HepG2 (cell line): ENCODE results near the gene DPP3. TPM values are rescaled to one million over a fixed set of nuclear protein-coding genes. Genes with fewer than 3 reads are reported as not detected.

Experiments used
- E2F1 ChIP-seq: sonication (generic); formaldehyde crosslinking; IDR thresholded peaks from 2 replicates; pipeline ENCODE4 v1.5.0; 2020; ENCODE audit warnings: missing genetic modification reagents
- FOXC1 ChIP-seq: sonication (generic); formaldehyde crosslinking; IDR thresholded peaks from 2 replicates; pipeline ENCODE4 v1.8.0; 2022; ENCODE audit warnings: mild to moderate bottlenecking, missing genetic modification reagents, borderline replicate concordance
- HNRNPUL1 ChIP-seq: fragments of 200-400 bp; formaldehyde crosslinking; IDR thresholded peaks from 2 replicates; pipeline ENCODE4 v1.6.1; 2017; ENCODE audit warnings: low read depth, mild to moderate bottlenecking, low read length, moderate library complexity
- KDM3A ChIP-seq: IDR thresholded peaks from 2 replicates; pipeline ENCODE4 v1.6.1; 2018; ENCODE audit warnings: low read depth, missing compliant biosample characterization
- KDM6A ChIP-seq: IDR thresholded peaks from 2 replicates; pipeline ENCODE4 v1.6.1; 2016; ENCODE audit warnings: low read depth
- MED13 ChIP-seq: sonication (generic); formaldehyde crosslinking; IDR thresholded peaks from 2 replicates; pipeline ENCODE4 v1.5.0; 2020; ENCODE audit warnings: missing genetic modification reagents
- MED8 ChIP-seq: sonication (generic); formaldehyde crosslinking; IDR thresholded peaks from 2 replicates; pipeline ENCODE4 v1.8.1; 2023; ENCODE audit warnings: mild to moderate bottlenecking, missing genetic modification reagents; ENCODE audit not compliant: insufficient replicate concordance
- MEIS1 ChIP-seq: sonication (generic); formaldehyde crosslinking; IDR thresholded peaks from 2 replicates; pipeline ENCODE4 v1.9.0; 2021; ENCODE audit warnings: mild to moderate bottlenecking, missing genetic modification reagents, moderate library complexity, borderline replicate concordance
- PAX8 ChIP-seq: sonication (generic); formaldehyde crosslinking; IDR thresholded peaks from 2 replicates; pipeline ENCODE4 v1.8.0; 2022; ENCODE audit warnings: mild to moderate bottlenecking, missing genetic modification reagents, borderline replicate concordance
- SALL2 ChIP-seq: sonication (generic); formaldehyde crosslinking; IDR thresholded peaks from 2 replicates; pipeline ENCODE4 v1.8.1; 2023; ENCODE audit warnings: mild to moderate bottlenecking, missing genetic modification reagents, inconsistent platforms
- SP4 ChIP-seq: sonication (generic); formaldehyde crosslinking; IDR thresholded peaks from 2 replicates; pipeline ENCODE4 v1.8.1; 2023; ENCODE audit warnings: mild to moderate bottlenecking, missing genetic modification reagents
- TAF15 ChIP-seq: fragments of 200-400 bp; formaldehyde crosslinking; IDR thresholded peaks from one replicate; pipeline ENCODE4 v1.6.1; 2018; ENCODE audit warnings: mild to moderate bottlenecking, low read depth, low read length; ENCODE audit not compliant: poor library complexity, severe bottlenecking
- ZBTB40 ChIP-seq, 2 experiments: fragments of 450-650 bp in 1 of 2; sonication (generic) in 1 of 2; formaldehyde crosslinking in 1 of 2; IDR thresholded peaks; 2 replicates each; pipeline versions ENCODE4 v1.6.1 to v1.8.0; 2016 to 2022; ENCODE audit warnings: antibody characterized with exemption in 1 of 2, mild to moderate bottlenecking in 1 of 2, missing genetic modification reagents in 1 of 2
- ZMYM2 ChIP-seq: sonication (generic); formaldehyde crosslinking; IDR thresholded peaks from 2 replicates; pipeline ENCODE4 v1.8.0; 2022; ENCODE audit warnings: mild to moderate bottlenecking, missing genetic modification reagents
- ZNF10 ChIP-seq: sonication (generic); formaldehyde crosslinking; IDR thresholded peaks from 2 replicates; pipeline ENCODE4 v1.4.0; 2020; ENCODE audit warnings: mild to moderate bottlenecking, low read depth, missing genetic modification reagents, borderline replicate concordance
- ZNF235 ChIP-seq: sonication (generic); formaldehyde crosslinking; IDR thresholded peaks from 2 replicates; pipeline ENCODE4 v1.8.1; 2023; ENCODE audit warnings: mild to moderate bottlenecking, missing genetic modification reagents, borderline replicate concordance
- ZNF432 ChIP-seq: sonication (generic); formaldehyde crosslinking; IDR thresholded peaks from 2 replicates; pipeline ENCODE4 v1.5.0; 2020; ENCODE audit warnings: missing genetic modification reagents, mild to moderate bottlenecking, borderline replicate concordance
- ZNF713 ChIP-seq: sonication (generic); formaldehyde crosslinking; IDR thresholded peaks from 2 replicates; pipeline ENCODE4 v1.4.0; 2020; ENCODE audit warnings: mild to moderate bottlenecking, missing genetic modification reagents
- ZSCAN12 ChIP-seq: sonication (generic); formaldehyde crosslinking; IDR thresholded peaks from 2 replicates; pipeline ENCODE4 v1.9.0; 2021; ENCODE audit warnings: mild to moderate bottlenecking, missing genetic modification reagents
- polyA plus RNA-seq, 8 experiments: library from polyadenylated mRNA; depleted of rRNA in 3 of 8; stranded (reverse) in 7 of 8; unstranded in 1 of 8; fragments of >200 nt; fragmentation: Illumina TruSeq in 4 of 8; extraction: Trizol in 4 of 8; gene quantifications; 2 replicates each; pipeline versions ENCODE4 v1.2.1 to v1.2.3, GENCODE V29; 2011 to 2016; ENCODE audit warnings: low read depth in 4 of 8, missing spikeins in 1 of 8, mixed read lengths in 1 of 8; ENCODE audit not compliant: insufficient read depth in 1 of 8
- total RNA-seq, 5 experiments: library from RNA; depleted of rRNA; stranded (reverse); fragments of >200 nt; fragmentation: Illumina TruSeq; extraction: Trizol; gene quantifications; 2 replicates each; pipeline ENCODE4 v1.2.3, GENCODE V29; 2016; ENCODE audit warnings: low read depth in 1 of 5

Gene DPP3
- total and polyA plus RNA-seq, 2 of the 13 experiments (the other 11 are each of a cell fraction or from before 2014, with no cell fraction given): 38.4 to 59.8 TPM

GRCh38 chr11:66478729-66479393 lies 1.4 kb upstream of the DPP3 start (continued):
- TF ChIP-seq KDM6A (CRISPR knock-in tag) (no peak), E2F1 (CRISPR knock-in tag) (no peak), ZNF432 (CRISPR knock-in tag) (no peak), ZMYM2 (peak; percentile 74; the same call in 1 of the 2 replicates), PAX8 (no peak), ZSCAN12 (no peak), MED8 (CRISPR knock-in tag) (no peak), FOXC1 (CRISPR knock-in tag) (no peak), MEIS1 (CRISPR knock-in tag) (0 out of 2 replicates have a peak, but pooled peaks have one; percentile 30), SALL2 (CRISPR knock-in tag) (no peak), ZNF235 (CRISPR knock-in tag) (peak; percentile 26; the same call in 1 of the 2 replicates), TAF15 (no peak), HNRNPUL1 (no peak), SP4 (no peak), KDM3A (CRISPR knock-in tag) (no peak), ZNF10 (no peak), ZNF713 (CRISPR knock-in tag) (no peak), MED13 (CRISPR knock-in tag) (no peak), ZBTB40 (IDR thresholded peaks at IDR 0.05) (no peak), ZBTB40 (CRISPR knock-in tag; IDR thresholded peaks at IDR 0.05) (no peak)
